Calu3 (cell line): ENCODE measurements around the gene SHISA9. TPM values are rescaled to one million over a fixed set of nuclear protein-coding genes. Genes with fewer than 3 reads are reported as not detected.

Experiments used
- BruUV-seq: library from RNA; stranded (reverse); fragments of 400-500 nt; replicated peaks from 2 replicates; lab custom pipeline; 2021; lab: Mats Ljungman, UMichigan
- CTCF ChIA-PET: fragments of 300-600 bp; sonication (Branson Sonifier 250); formaldehyde crosslinking; loops from one replicate; lab custom pipeline; 2022; ENCODE audit warnings: antibody characterized with exemption; lab: Charles Lee
- DNase-seq: peaks from one replicate; pipeline ENCODE4 v3.0.0; 2022
- H3K27ac Mint-ChIP-seq: one replicate; pipeline ENCODE4 v1.8.0; 2022; ENCODE audit warnings: mixed read lengths; ENCODE audit not compliant: unreplicated experiment
- H3K27me3 Mint-ChIP-seq: one replicate; pipeline ENCODE4 v1.8.0; 2022; ENCODE audit warnings: mixed read lengths; ENCODE audit not compliant: unreplicated experiment
- H3K36me3 Mint-ChIP-seq: one replicate; pipeline ENCODE4 v1.8.0; 2022; ENCODE audit warnings: mild to moderate bottlenecking, moderate library complexity, mixed read lengths; ENCODE audit not compliant: insufficient read depth, unreplicated experiment
- H3K4me1 Mint-ChIP-seq: one replicate; pipeline ENCODE4 v1.8.0; 2022; ENCODE audit warnings: mild to moderate bottlenecking, low read depth, mixed read lengths; ENCODE audit not compliant: unreplicated experiment
- H3K4me3 Mint-ChIP-seq: one replicate; pipeline ENCODE4 v1.8.0; 2022; ENCODE audit warnings: mild to moderate bottlenecking, low read depth, moderate library complexity, mixed read lengths; ENCODE audit not compliant: unreplicated experiment
- H3K9me3 Mint-ChIP-seq: one replicate; pipeline ENCODE4 v1.8.0; 2022; ENCODE audit warnings: low read depth, mixed read lengths; ENCODE audit not compliant: unreplicated experiment
- intact Hi-C: fragments of 100-400 bp; cut with micrococcal nuclease; formaldehyde crosslinking; loops from one replicate; pipeline ENCODE4 v1.10.0; 2022; ENCODE audit not compliant: unreplicated experiment
- total RNA-seq: library from RNA; stranded (reverse); gene quantifications from 2 replicates; pipeline ENCODE4 v1.2.3, GENCODE V29; 2022
- TF ChIP-seq, protein P1 (sequence below): fragments of 200-600 bp; IDR thresholded peaks from one replicate; pipeline ENCODE4 v1.8.0; 2022; ENCODE audit warnings: antibody characterized with exemption; ENCODE audit not compliant: unreplicated experiment

The SHISA9 gene
- total RNA-seq, 1 experiment from 2014 or later: not detected

- DNase-seq: no peak
- Mint-ChIP-seq H3K9me3 (peaks cover 20% of the 10 kb centered on the region), H3K27me3 (no peaks in the 10 kb centered on the region), H3K27ac (no peak overlapping the region), H3K4me3 (no peak overlapping the region), H3K36me3 (no peaks in the 10 kb centered on the region), H3K4me1 (no peaks in the 10 kb centered on the region)
- intact Hi-C loops: no loop called here
- no TSS peak for BruUV-seq
- TF ChIP-seq, protein P1, sequence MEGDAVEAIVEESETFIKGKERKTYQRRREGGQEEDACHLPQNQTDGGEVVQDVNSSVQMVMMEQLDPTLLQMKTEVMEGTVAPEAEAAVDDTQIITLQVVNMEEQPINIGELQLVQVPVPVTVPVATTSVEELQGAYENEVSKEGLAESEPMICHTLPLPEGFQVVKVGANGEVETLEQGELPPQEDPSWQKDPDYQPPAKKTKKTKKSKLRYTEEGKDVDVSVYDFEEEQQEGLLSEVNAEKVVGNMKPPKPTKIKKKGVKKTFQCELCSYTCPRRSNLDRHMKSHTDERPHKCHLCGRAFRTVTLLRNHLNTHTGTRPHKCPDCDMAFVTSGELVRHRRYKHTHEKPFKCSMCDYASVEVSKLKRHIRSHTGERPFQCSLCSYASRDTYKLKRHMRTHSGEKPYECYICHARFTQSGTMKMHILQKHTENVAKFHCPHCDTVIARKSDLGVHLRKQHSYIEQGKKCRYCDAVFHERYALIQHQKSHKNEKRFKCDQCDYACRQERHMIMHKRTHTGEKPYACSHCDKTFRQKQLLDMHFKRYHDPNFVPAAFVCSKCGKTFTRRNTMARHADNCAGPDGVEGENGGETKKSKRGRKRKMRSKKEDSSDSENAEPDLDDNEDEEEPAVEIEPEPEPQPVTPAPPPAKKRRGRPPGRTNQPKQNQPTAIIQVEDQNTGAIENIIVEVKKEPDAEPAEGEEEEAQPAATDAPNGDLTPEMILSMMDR: no peak
- CTCF ChIA-PET: no interaction called here
These were observed 151.0 kb downstream of the SHISA9 start for GRCh38 chr16:13052431-13052830.

DNA sequence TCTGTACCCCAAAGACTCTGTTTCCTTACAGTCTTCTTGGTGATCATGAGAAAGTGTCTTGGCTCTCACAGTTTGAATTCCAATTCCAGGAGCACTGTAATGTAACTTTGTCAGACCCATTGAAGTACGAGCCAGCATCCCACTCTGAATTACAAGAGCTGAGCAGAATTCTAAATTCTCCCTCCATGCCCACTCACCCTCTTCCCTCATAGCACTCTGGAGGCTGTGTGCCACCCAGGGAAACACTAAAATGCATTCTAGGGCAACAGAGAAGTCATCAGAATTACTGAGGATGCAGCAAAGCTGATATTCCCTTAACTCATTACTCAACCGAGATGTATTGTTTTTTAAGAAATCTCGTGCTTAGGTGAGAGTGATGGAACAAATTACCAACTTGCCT is 154.1 kb downstream of the SHISA9 start:
- CTCF ChIA-PET: no interaction called here
- no peaks in the 10 kb centered on the region for H3K27me3 Mint-ChIP-seq
- H3K27ac Mint-ChIP-seq: no peak overlapping the region
- H3K4me3 Mint-ChIP-seq: no peak overlapping the region
- no peak for DNase-seq
- peaks cover 17% of the 10 kb centered on the region for H3K9me3 Mint-ChIP-seq
- no peaks in the 10 kb centered on the region for H3K36me3 Mint-ChIP-seq
- BruUV-seq: no TSS peak
- TF ChIP-seq, protein P1: no peak
- intact Hi-C loops: no loop called here
- no peaks in the 10 kb centered on the region for H3K4me1 Mint-ChIP-seq

DNA sequence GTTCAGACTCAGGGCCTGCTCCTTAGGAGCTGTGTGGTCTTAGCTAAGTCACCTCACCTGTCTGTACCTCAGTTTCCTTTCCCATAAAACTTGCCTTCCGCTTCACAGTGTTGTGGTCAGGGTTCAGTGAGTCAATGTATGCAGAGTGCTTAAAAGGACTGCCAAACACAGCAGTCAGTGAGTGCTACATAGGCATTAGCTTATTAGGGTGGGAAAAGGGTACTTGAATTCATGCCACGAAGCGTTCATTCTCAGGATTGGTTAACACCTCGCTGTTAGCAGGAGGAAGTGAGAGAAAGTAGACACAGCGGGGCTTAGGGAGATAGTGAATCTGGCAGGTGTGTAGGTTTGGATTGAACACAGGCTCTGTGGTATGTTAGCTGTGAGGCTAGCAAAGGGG is 155.2 kb downstream of the SHISA9 start:
- Mint-ChIP-seq H3K4me1 (no peaks in the 10 kb centered on the region), H3K9me3 (peaks cover 17% of the 10 kb centered on the region), H3K27ac (no peak overlapping the region), H3K36me3 (no peaks in the 10 kb centered on the region), H3K27me3 (no peaks in the 10 kb centered on the region), H3K4me3 (no peak overlapping the region)
- CTCF ChIA-PET: no interaction called here
- TF ChIP-seq, protein P1: no peak
- no TSS peak for BruUV-seq
- DNase-seq: no peak
- intact Hi-C loops: no loop called here

DNA sequence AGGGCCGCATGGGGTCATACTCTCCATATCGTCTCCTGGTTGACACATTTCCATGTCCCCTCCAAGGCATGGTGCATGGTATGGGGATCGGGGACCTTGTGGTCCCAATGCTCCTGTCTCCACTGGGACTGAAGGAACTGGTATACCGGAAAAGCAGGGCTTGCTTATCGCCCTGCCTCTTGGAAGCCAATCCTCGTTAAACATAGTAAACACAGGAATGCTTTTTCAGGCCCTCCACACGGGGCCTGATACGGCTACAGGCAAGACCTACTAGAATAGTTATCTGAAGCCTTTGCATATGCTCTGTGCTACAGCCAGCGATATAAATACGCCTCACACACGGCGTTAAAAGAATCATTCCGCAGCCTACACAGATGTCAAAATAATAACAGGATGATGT is 159.5 kb downstream of the SHISA9 start:
- H3K27ac Mint-ChIP-seq: no peak overlapping the region
- CTCF ChIA-PET: no interaction called here
- intact Hi-C loops: no loop called here
- H3K9me3 Mint-ChIP-seq: peaks cover 12% of the 10 kb centered on the region
- H3K36me3 Mint-ChIP-seq: no peaks in the 10 kb centered on the region
- TF ChIP-seq, protein P1: no peak
- no peak for DNase-seq
- no peaks in the 10 kb centered on the region for H3K4me1 Mint-ChIP-seq
- H3K27me3 Mint-ChIP-seq: no peaks in the 10 kb centered on the region
- H3K4me3 Mint-ChIP-seq: no peak overlapping the region
- no TSS peak for BruUV-seq
